Adipocyte (in vitro differentiated cells): ENCODE measurements around the gene MAMDC4.
A peak's percentile ranks its signal among the peaks of the same experiment; 100 is the strongest.

ENCODE experiments used
- DNase-seq: peaks from one replicate; pipeline ENCODE4 v3.0.0-alpha.2; 2015; ENCODE audit warnings: low read depth
- H3K27me3 ChIP-seq: replicated peaks from 2 replicates; pipeline ENCODE4 v1.7.0; 2013; ENCODE audit warnings: mild to moderate bottlenecking, low read length, moderate library complexity; ENCODE audit not compliant: control insufficient read depth, insufficient read depth
- H3K36me3 ChIP-seq: 2 replicates; pipeline ENCODE4 v1.7.0; 2013; ENCODE audit warnings: low read length, mild to moderate bottlenecking, moderate library complexity; ENCODE audit not compliant: control insufficient read depth, insufficient read depth, severe bottlenecking
- H3K4me1 ChIP-seq: 2 replicates; pipeline ENCODE4 v1.7.0; 2013; ENCODE audit warnings: mild to moderate bottlenecking, low read length, moderate library complexity; ENCODE audit not compliant: control insufficient read depth, insufficient read depth
- H3K4me3 ChIP-seq: 2 replicates; pipeline ENCODE4 v1.7.0; 2013; ENCODE audit warnings: mild to moderate bottlenecking, low read length, moderate library complexity
- H3K9ac ChIP-seq: 2 replicates; pipeline ENCODE4 v1.7.0; 2013; ENCODE audit warnings: mild to moderate bottlenecking, low read length, moderate library complexity
- H3K9me3 ChIP-seq: 2 replicates; pipeline ENCODE4 v1.7.0; 2013; ENCODE audit warnings: mild to moderate bottlenecking, low read length, moderate library complexity; ENCODE audit not compliant: control insufficient read depth

MAMDC4 gene

GRCh38 chr9:136898483-136899100 lies 46.4 kb downstream of the MAMDC4 start:
- H3K9ac ChIP-seq, result no peak overlapping the region
- H3K36me3 ChIP-seq, result peaks cover 20% of the 10 kb centered on the region
- no peak for DNase-seq
- H3K9me3 ChIP-seq, result no peaks in the 10 kb centered on the region
- no peaks in the 10 kb centered on the region for H3K27me3 ChIP-seq
- peaks cover 25% of the 10 kb centered on the region for H3K4me1 ChIP-seq
- H3K4me3 ChIP-seq, result no peak overlapping the region

- no peak for DNase-seq
- H3K9ac ChIP-seq, result no peak overlapping the region
- no peak overlapping the region for H3K4me3 ChIP-seq
- H3K27me3 ChIP-seq, result no peaks in the 10 kb centered on the region
- H3K36me3 ChIP-seq, result peaks cover 20% of the 10 kb centered on the region
- peaks cover 25% of the 10 kb centered on the region for H3K4me1 ChIP-seq
- H3K9me3 ChIP-seq, result no peaks in the 10 kb centered on the region
These were observed 47.0 kb downstream of the MAMDC4 start for GRCh38 chr9:136899196-136899595.

GRCh38 chr9:136900556-136900955 lies 48.4 kb downstream of the MAMDC4 start:
- Histone ChIP-seq H3K36me3 (peaks cover 20% of the 10 kb centered on the region), H3K4me3 (no peak overlapping the region), H3K9ac (no peak overlapping the region), H3K27me3 (no peaks in the 10 kb centered on the region), H3K9me3 (no peaks in the 10 kb centered on the region), H3K4me1 (peaks cover 25% of the 10 kb centered on the region)
- DNase-seq, result no peak

GRCh38 chr9:136900988-136901515 lies 48.9 kb downstream of the MAMDC4 start:
- Histone ChIP-seq H3K4me3 (no peak overlapping the region), H3K9me3 (no peaks in the 10 kb centered on the region), H3K9ac (peak overlapping the region; percentile 74), H3K36me3 (peaks cover 20% of the 10 kb centered on the region), H3K4me1 (peaks cover 25% of the 10 kb centered on the region), H3K27me3 (no peaks in the 10 kb centered on the region)
- DNase-seq, result no peak

GRCh38 chr9:136901516-136902258 lies 49.5 kb downstream of the MAMDC4 start:
- H3K9ac ChIP-seq, result peak overlapping the region; percentile 74
- H3K4me1 ChIP-seq, result peaks cover 25% of the 10 kb centered on the region
- peak; percentile 14 for DNase-seq
- H3K36me3 ChIP-seq, result peaks cover 20% of the 10 kb centered on the region
- H3K9me3 ChIP-seq, result no peaks in the 10 kb centered on the region
- no peaks in the 10 kb centered on the region for H3K27me3 ChIP-seq
- peak overlapping the region; percentile 39 for H3K4me3 ChIP-seq

GRCh38 chr9:136902259-136902821 lies 50.2 kb downstream of the MAMDC4 start:
- Histone ChIP-seq H3K9me3 (no peaks in the 10 kb centered on the region), H3K9ac (peak overlapping the region; percentile 74), H3K27me3 (no peaks in the 10 kb centered on the region), H3K36me3 (peaks cover 22% of the 10 kb centered on the region), H3K4me3 (peak overlapping the region; percentile 39), H3K4me1 (peaks cover 25% of the 10 kb centered on the region)
- DNase-seq, result peak; percentile 75

- peaks cover 25% of the 10 kb centered on the region for H3K4me1 ChIP-seq
- H3K36me3 ChIP-seq, result peaks cover 29% of the 10 kb centered on the region
- DNase-seq, result no peak
- no peak overlapping the region for H3K4me3 ChIP-seq
- H3K9ac ChIP-seq, result peak overlapping the region; percentile 74
- H3K27me3 ChIP-seq, result no peaks in the 10 kb centered on the region
- H3K9me3 ChIP-seq, result no peaks in the 10 kb centered on the region
These were observed 51.0 kb downstream of the MAMDC4 start for GRCh38 chr9:136903041-136903554.

- H3K9me3 ChIP-seq, result no peaks in the 10 kb centered on the region
These were observed 54.1 kb downstream of the MAMDC4 start for GRCh38 chr9:136906266-136906665.

DNA sequence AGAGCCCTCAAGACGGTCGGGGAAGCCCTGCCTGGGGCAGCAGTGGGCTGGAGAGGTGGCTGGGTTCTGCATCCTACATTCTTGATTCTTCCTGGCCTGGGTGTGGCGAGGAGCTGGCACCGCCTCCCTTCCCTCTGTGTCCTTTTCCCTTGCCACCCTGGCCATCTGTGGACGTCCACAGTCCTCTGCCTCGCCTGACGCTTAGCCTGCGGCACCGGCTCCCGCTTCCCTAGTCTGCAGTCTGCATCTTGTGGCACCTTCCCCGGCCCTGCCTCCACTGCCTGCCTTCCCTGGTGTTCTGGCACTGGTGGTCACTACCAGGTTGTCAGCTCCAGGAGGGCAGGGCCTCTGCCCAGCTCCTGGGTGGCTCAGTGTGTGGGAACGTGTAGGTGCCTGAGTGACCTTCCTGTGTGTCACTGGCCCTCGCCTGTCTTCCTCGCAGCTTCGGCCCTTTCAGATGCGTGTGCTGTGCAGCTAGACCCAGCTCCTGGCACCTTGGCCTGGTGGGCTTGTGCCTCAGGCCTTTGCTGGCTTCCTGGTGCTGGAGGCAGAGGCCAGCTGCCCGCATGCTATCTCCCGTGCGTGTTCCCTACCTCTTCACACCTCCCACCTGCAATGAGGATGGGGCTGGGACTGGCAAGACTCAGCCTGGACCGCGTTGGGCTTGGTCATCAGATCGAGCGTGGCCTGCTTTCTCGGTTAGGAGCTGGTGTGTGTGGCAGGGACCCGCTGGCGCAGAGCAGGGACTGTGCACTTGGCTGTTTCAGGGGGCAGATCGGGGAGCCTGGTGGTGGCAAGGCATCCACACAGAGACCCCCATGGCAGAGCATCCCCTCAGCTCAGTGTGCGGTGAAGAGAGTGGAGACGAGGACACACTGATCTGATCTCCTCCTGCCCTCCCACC lies 55.1 kb downstream of the MAMDC4 start:
- H3K27me3 ChIP-seq, result no peaks in the 10 kb centered on the region
- H3K4me3 ChIP-seq, result no peak overlapping the region
- no peak for DNase-seq
- no peaks in the 10 kb centered on the region for H3K9me3 ChIP-seq
- no peak overlapping the region for H3K9ac ChIP-seq
- peaks cover 11% of the 10 kb centered on the region for H3K4me1 ChIP-seq
- H3K36me3 ChIP-seq, result peaks cover 24% of the 10 kb centered on the region

More at GRCh38 chr9:136906266-136906665, 54.1 kb downstream of the MAMDC4 start:
- no peak overlapping the region for H3K9ac ChIP-seq
- H3K27me3 ChIP-seq, result no peaks in the 10 kb centered on the region
- peaks cover 23% of the 10 kb centered on the region for H3K36me3 ChIP-seq
- no peak for DNase-seq
- no peak overlapping the region for H3K4me3 ChIP-seq
- H3K4me1 ChIP-seq, result peaks cover 21% of the 10 kb centered on the region
